Kidney (tissue), 14 donors: ENCODE measurements around the gene CD59. TPM values are rescaled to one million over a fixed set of nuclear protein-coding genes. Genes with fewer than 3 reads are reported as not detected.

Experiments
- DNase-seq, 5 donors: peaks; one replicate each; pipeline ENCODE4 v3.0.0-alpha.2; 2013 to 2020
- FAIRE-seq: peaks from 2 replicates; lab custom pipeline; 2012; peaks lifted over from hg19 to GRCh38; lab: Jason Lieb, UNC
- H3K27ac ChIP-seq, 2 donors: one replicate each; pipeline ENCODE4 v1.7.0; 2013; ENCODE audit warnings: low read depth in 2 of 2, low read length in 2 of 2, inconsistent platforms in 1 of 2
- H3K27me3 ChIP-seq: one replicate; pipeline ENCODE4 v1.7.1; 2013; ENCODE audit warnings: low read length, inconsistent platforms; ENCODE audit not compliant: control insufficient read depth, insufficient read depth
- H3K36me3 ChIP-seq, 3 donors: one replicate each; pipeline versions ENCODE4 v1.7.0 to v1.7.1; 2013; ENCODE audit warnings: low read length in 3 of 3, control low read depth in 1 of 3, inconsistent platforms in 1 of 3; ENCODE audit not compliant: insufficient read depth in 3 of 3, control insufficient read depth in 2 of 3
- H3K4me1 ChIP-seq, 3 donors: one replicate each; pipeline versions ENCODE4 v1.7.0 to v1.7.1; 2013; ENCODE audit warnings: low read length in 3 of 3, inconsistent platforms in 1 of 3, low read depth in 1 of 3; ENCODE audit not compliant: control insufficient read depth in 2 of 3, insufficient read depth in 2 of 3
- H3K4me3 ChIP-seq, 3 donors: one replicate each; pipeline versions ENCODE4 v1.7.0 to v1.8.1; 2013; ENCODE audit warnings: low read length in 3 of 3, control low read depth in 1 of 3, inconsistent platforms in 1 of 3
- H3K9ac ChIP-seq, 3 donors: one replicate each; pipeline versions ENCODE4 v1.7.0 to v1.7.1; 2013; ENCODE audit warnings: low read length in 3 of 3, control low read depth in 1 of 3, inconsistent platforms in 1 of 3
- H3K9me3 ChIP-seq, 3 donors: one replicate each; pipeline versions ENCODE4 v1.7.0 to v1.7.1; 2013; ENCODE audit warnings: low read length in 3 of 3, control low read depth in 1 of 3, inconsistent platforms in 1 of 3; ENCODE audit not compliant: control insufficient read depth in 2 of 3, insufficient read depth in 1 of 3
- intact Hi-C: fragments of 100-400 bp; cut with DNase I; formaldehyde crosslinking; loops from one replicate; pipeline ENCODE4 v1.11.1; 2022
- polyA plus RNA-seq: library from polyadenylated mRNA; stranded (reverse); fragments of 350-450 nt; fragmentation: Illumina TruSeq; extraction: RNeasy Lipid Tissue Mini Kit (QIAGEN cat#74804); gene quantifications from one replicate; pipeline ENCODE4 v1.2.3, GENCODE V29; 2014; ENCODE audit warnings: low read depth, low replicate concordance; ENCODE audit not compliant: insufficient read depth
- total RNA-seq: library from RNA; stranded (reverse); fragmentation: NEBNext Ultra II Directional; extraction: Animal tissue kit (Norgen Biotek cat#: 25700); gene quantifications from one replicate; pipeline ENCODE4 v1.2.1, GENCODE V29; 2021
- TF ChIP-seq, protein P1 (sequence below): IDR thresholded peaks from 3 replicates; pipeline ENCODE4 v1.5.1; 2012; ENCODE audit warnings: mild to moderate bottlenecking, moderate library complexity, borderline replicate concordance; ENCODE audit not compliant: insufficient read depth; ENCODE audit errors: extremely low read depth
- donor health status: control.
- donor health status: control.
- donor health status: control.
- donor health status: control.
- donor health status: control.
- donor health status: DM: yes; HTN: yes; CAD: no.
- donor health status: Normal renal cell carcinoma (clear cell type).

The CD59 gene
- total and polyA plus RNA-seq, 2 donors from 2014 or later: 559 to 1,010 TPM

DNA sequence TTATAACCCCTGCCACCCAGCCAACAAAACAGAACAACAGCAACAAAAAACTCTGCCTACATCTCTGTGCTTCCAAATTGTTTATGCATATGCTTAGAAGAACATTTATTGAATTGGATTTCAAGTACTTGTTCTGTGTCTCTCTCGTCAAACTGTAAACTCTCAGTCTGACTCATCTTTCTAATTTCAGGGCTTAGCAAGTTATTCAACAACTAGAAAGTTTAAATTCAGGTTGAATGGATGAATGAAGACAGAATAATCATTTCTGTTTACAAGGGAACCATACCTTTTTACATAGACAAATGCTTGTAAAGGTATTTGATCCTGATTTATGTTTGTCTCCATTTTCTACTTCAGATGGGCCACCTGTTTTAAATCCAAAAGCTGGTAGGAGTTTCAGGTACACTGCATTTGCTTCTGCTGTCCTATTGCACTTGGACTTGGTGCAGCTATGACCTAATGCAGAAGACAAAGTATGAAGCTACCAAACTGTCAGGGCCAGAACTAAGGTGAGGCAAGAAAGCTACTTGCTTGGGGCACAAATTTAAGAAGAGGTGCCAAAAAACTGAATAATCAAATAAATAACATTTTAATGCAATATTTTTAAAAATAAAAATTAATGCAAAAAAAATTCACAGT is 39.7 kb upstream of the CD59 start:
- Histone ChIP-seq H3K36me3 (no peaks in the 10 kb centered on the region), H3K27me3 (no peaks in the 10 kb centered on the region), H3K9ac (no peak overlapping the region), H3K9me3 (no peaks in the 10 kb centered on the region), H3K4me1 (peaks cover 0 to 28% (median 25%) of the 10 kb centered on the region in 3 donors), H3K27ac (peak overlapping the region in 1 of 2 donors; percentile 2), H3K4me3 (peak overlapping the region in 1 of 3 donors; percentile 88)
- DNase-seq (peak in 1 of 5 donors; percentile 3), FAIRE-seq (no peak)
- TF ChIP-seq, protein P1, sequence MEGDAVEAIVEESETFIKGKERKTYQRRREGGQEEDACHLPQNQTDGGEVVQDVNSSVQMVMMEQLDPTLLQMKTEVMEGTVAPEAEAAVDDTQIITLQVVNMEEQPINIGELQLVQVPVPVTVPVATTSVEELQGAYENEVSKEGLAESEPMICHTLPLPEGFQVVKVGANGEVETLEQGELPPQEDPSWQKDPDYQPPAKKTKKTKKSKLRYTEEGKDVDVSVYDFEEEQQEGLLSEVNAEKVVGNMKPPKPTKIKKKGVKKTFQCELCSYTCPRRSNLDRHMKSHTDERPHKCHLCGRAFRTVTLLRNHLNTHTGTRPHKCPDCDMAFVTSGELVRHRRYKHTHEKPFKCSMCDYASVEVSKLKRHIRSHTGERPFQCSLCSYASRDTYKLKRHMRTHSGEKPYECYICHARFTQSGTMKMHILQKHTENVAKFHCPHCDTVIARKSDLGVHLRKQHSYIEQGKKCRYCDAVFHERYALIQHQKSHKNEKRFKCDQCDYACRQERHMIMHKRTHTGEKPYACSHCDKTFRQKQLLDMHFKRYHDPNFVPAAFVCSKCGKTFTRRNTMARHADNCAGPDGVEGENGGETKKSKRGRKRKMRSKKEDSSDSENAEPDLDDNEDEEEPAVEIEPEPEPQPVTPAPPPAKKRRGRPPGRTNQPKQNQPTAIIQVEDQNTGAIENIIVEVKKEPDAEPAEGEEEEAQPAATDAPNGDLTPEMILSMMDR: no peak
- intact Hi-C loops: no loop called here

DNA sequence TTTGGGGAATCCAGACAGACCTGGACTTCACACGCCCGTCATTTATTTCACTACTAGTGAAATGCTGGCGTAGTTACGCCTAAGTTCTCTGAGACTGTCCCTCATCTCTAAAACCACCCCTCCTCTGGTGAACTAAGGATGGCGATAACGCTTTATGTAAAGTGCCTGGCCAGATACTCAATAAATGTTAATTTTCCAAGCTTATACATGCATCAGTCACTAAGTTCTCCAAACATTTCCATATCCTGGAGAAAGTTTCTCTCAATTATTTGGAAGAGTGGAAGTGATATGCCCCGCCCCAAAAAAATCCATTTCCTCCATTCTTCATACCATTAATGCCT is 39.2 kb upstream of the CD59 start:
- TF ChIP-seq, protein P1: no peak
- H3K4me3 ChIP-seq: peak overlapping the region in 2 of 3 donors; percentile 70 to 88
- H3K27ac ChIP-seq: peak overlapping the region in 1 of 2 donors; percentile 2
- FAIRE-seq (no peak), DNase-seq (no peak)
- H3K9me3 ChIP-seq: no peaks in the 10 kb centered on the region
- no peaks in the 10 kb centered on the region for H3K27me3 ChIP-seq
- H3K4me1 ChIP-seq: peaks cover 0 to 28% (median 25%) of the 10 kb centered on the region in 3 donors
- intact Hi-C loops: no loop called here
- H3K9ac ChIP-seq: peak overlapping the region in 1 of 3 donors; percentile 97
- H3K36me3 ChIP-seq: peaks cover 0 to 1% (median under 1%) of the 10 kb centered on the region in 3 donors

DNA sequence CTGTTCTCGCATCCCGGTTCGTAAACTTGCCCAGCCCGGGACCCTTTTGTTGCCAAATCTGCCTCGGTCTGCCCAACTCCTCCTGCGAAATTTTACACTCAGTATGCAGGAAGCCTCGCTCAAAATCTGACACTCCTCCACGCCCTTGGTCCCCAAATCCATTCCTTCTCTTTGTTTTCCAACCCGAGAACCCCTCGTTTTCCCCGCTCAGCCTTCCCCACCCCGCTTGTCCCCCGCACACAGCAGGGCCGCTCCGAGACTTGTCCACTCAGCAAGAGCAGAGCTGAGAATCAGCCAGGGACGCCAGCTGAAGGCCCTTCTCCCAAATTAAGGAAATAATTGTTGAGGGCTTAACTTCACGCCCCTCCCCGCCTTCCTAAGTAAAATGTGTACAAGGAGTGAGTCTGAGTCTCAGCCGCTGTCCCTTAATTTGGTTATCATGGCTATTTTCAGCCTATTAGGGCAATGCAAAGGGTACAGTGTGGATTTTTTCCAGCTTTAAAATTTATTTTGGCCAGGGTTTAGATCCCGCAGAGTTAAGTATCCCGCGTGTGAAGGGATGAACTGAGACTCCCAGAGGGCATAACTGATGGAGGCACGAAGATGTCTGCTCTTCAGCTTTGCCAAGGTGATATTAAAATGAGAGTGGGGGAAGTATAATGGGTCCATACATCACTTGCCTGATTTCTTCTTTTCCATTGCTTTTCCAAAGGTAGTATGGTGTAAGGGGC is 38.7 kb upstream of the CD59 start:
- Histone ChIP-seq H3K4me3 (peak overlapping the region; percentile 70 to 88 (median 78)), H3K9ac (peak overlapping the region; percentile 18 to 97 (median 66)), H3K4me1 (peaks cover 0 to 28% (median 24%) of the 10 kb centered on the region in 3 donors), H3K27ac (peak overlapping the region; percentile 56 to 86), H3K27me3 (no peaks in the 10 kb centered on the region), H3K36me3 (peaks cover 0 to 4% (median 2%) of the 10 kb centered on the region in 3 donors), H3K9me3 (no peaks in the 10 kb centered on the region)
- intact Hi-C loops: no loop called here
- TF ChIP-seq, protein P1: no peak
- FAIRE-seq: no peak
- peak in 2 of 5 donors; percentile 63 to 83 for DNase-seq
